NCI-H1048 (cell line): ENCODE data around the gene TBX21.

Experiments used
- DNase-seq: peaks from one replicate; lab custom pipeline; 2025; lab: John Stamatoyannopoulos, UW

The TBX21 gene

GRCh38 chr17:47774987-47775580, 42.0 kb downstream of the TBX21 start:
- no peak for DNase-seq

GRCh38 chr17:47776330-47777197, 43.5 kb downstream of the TBX21 start:
- no peak for DNase-seq

GRCh38 chr17:47778184-47778635, 45.2 kb downstream of the TBX21 start:
- DNase-seq, result no peak

DNA sequence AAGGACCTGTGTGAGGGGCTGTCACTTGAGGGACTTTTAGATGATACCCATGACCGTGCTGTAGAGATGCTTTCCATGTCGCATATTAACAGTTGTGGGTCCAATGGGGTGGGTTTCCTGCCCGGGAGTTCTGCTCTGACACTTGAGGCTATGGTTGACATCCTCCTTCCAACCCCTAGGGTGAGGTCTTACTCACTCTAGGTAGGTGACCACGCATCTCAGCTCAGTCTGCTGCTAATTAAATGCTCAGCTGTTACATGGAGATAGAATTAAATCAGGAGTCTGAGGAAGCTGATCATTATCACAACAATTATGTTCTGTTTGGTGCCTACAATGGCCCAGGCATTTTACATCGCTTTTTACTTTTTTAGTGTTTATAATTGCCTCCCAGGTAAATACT, 48.4 kb downstream of the TBX21 start:
- DNase-seq, result no peak

- no peak for DNase-seq
These were observed 52.6 kb downstream of the TBX21 start for GRCh38 chr17:47785538-47786123.

DNA sequence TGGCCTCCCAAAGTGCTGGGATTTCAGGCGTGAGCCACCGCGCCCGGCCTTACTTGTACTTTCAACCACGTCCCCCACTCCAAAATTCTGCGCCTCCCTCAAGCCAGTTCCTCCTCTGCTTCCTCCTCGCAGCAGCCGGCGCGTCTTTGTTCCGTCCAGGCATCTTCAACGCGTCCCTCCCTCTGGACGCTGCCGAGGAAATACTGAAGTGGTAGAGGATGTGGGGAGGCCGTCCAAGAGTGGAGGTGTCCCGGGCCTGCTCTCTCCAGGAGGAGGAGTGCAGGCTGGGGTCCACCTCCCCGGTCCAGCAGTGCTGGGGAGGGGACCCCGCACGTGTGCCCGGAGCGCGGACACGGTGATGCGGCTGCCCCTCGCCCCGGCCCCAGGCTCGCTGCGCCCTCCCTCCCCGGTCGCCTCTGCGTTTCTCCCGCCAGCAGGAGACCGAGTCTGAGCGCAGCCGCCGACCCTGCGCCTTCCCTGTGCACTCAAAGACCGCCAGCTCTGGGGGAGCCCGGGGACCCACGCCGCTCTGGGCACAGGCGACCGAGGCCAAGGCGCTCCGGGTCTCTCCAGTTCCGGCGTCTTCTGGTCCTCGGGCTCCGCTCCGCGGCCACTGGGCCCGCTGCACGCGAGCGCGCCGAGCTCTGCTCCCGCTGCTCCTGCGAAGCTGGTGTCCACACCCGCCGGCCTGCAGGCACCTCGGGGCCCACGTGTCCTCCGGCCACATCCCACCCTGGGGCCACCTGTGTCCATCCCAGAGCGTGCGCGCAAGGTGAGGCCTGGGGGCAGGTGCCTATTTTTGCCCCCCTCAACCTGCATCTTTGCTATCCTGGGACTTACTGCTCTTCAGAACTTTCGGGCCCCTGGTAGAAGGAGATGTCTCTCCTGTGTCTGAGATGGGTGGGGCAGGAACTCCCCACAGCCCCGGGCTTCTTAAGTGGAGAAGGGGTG, 56.9 kb downstream of the TBX21 start:
- DNase-seq, result no peak

GRCh38 chr17:47791025-47791424, 58.0 kb downstream of the TBX21 start:
- DNase-seq, result no peak

- DNase-seq, result no peak
These were observed 59.4 kb downstream of the TBX21 start for GRCh38 chr17:47792457-47792856.

GRCh38 chr17:47792979-47793378, 59.9 kb downstream of the TBX21 start:
- DNase-seq, result no peak
